ENCODE results near the gene FRAS1.
"Not testable (repeated sequence)": the region's sequence is repeated elsewhere in the genome, so short reads cannot be mapped to it uniquely, and the experiment has no call there.

The FRAS1 gene

GRCh38 chr4:78091534-78091933, 34.4 kb downstream of the FRAS1 start:
- no peak for DNase-seq
- no peaks in the 10 kb centered on the region for H3K36me3 ChIP-seq
- H3K4me3 ChIP-seq (ENCODE audit: low read depth, low read length) = no peak overlapping the region
- H3K27me3 ChIP-seq = no peaks in the 10 kb centered on the region
- no peak for TF ChIP-seq CTCF (IDR thresholded peaks at IDR 0.05; ENCODE audit: low read depth, low read length)
- no peaks in the 10 kb centered on the region; the same call in 1 of the 2 replicates for H3K9me3 ChIP-seq
- no peaks in the 10 kb centered on the region for H3K4me1 ChIP-seq

GRCh38 chr4:78092350-78092749, 35.2 kb downstream of the FRAS1 start:
- not testable (repeated sequence) for DNase-seq; H3K4me1 ChIP-seq; H3K4me3 ChIP-seq (ENCODE audit: low read depth, low read length); H3K27me3 ChIP-seq; H3K36me3 ChIP-seq; H3K9me3 ChIP-seq

GRCh38 chr4:78092850-78093249, 35.7 kb downstream of the FRAS1 start:
- Histone ChIP-seq H3K27me3 (no peaks in the 10 kb centered on the region), H3K9me3 (no peaks in the 10 kb centered on the region; the same call in 1 of the 2 replicates), H3K4me1 (no peaks in the 10 kb centered on the region), H3K36me3 (no peaks in the 10 kb centered on the region), H3K4me3 (ENCODE audit: low read depth, low read length) (no peak overlapping the region)
- TF ChIP-seq CTCF (IDR thresholded peaks at IDR 0.05; ENCODE audit: low read depth, low read length) = no peak
- DNase-seq = no peak

- Histone ChIP-seq H3K36me3 (no peaks in the 10 kb centered on the region), H3K4me1 (no peaks in the 10 kb centered on the region), H3K27me3 (no peaks in the 10 kb centered on the region), H3K9me3 (no peaks in the 10 kb centered on the region; the same call in 1 of the 2 replicates), H3K4me3 (ENCODE audit: low read depth, low read length) (no peak overlapping the region)
- DNase-seq = no peak
- no peak for TF ChIP-seq CTCF (IDR thresholded peaks at IDR 0.05; ENCODE audit: low read depth, low read length)
Measured at GRCh38 chr4:78095081-78095480, 38.0 kb downstream of the FRAS1 start.

DNA sequence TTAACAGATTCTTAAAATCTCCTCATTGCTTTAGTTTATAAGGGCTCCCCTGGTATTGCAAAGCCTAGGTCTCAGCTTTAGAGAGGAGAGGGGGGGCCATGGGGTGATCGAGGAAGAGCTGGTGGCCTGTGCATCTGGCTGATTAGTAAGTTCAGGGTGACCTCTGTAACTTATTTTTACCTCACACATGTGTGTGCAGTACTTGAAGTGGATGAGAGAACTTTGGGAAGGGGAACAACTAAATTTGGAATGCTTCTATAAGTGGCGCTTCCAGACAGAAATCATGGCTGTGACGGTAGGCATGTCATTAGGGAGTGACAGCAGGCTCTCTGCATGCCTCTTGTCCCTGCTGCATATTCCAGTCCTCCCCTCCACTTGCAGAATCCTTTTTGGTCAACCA, 41.9 kb downstream of the FRAS1 start:
- no peaks in the 10 kb centered on the region for H3K36me3 ChIP-seq
- no peak for TF ChIP-seq CTCF (IDR thresholded peaks at IDR 0.05; ENCODE audit: low read depth, low read length)
- no peaks in the 10 kb centered on the region for H3K27me3 ChIP-seq
- H3K9me3 ChIP-seq = no peaks in the 10 kb centered on the region
- H3K4me1 ChIP-seq = no peaks in the 10 kb centered on the region
- no peak overlapping the region for H3K4me3 ChIP-seq (ENCODE audit: low read depth, low read length)
- no peak for DNase-seq

GRCh38 chr4:78100060-78100459, 42.9 kb downstream of the FRAS1 start:
- H3K9me3 ChIP-seq = no peaks in the 10 kb centered on the region
- H3K36me3 ChIP-seq = no peaks in the 10 kb centered on the region
- no peak overlapping the region for H3K4me3 ChIP-seq (ENCODE audit: low read depth, low read length)
- no peaks in the 10 kb centered on the region for H3K4me1 ChIP-seq
- no peaks in the 10 kb centered on the region for H3K27me3 ChIP-seq
- DNase-seq = no peak
- TF ChIP-seq CTCF (IDR thresholded peaks at IDR 0.05; ENCODE audit: low read depth, low read length) = no peak

GRCh38 chr4:78119698-78120097, 62.6 kb downstream of the FRAS1 start:
- Histone ChIP-seq H3K4me1 (no peaks in the 10 kb centered on the region), H3K9me3 (no peaks in the 10 kb centered on the region), H3K4me3 (ENCODE audit: low read depth, low read length) (no peak overlapping the region), H3K36me3 (no peaks in the 10 kb centered on the region), H3K27me3 (no peaks in the 10 kb centered on the region)
- no peak for DNase-seq
- no peak for TF ChIP-seq CTCF (IDR thresholded peaks at IDR 0.05; ENCODE audit: low read depth, low read length)

All from BE2C (cell line).